IMR-90 (cell line): ENCODE data around the gene RNF2. TPM values are rescaled to one million over a fixed set of nuclear protein-coding genes. Genes with fewer than 3 reads are reported as not detected.

Experiments used
- ATAC-seq: fragments of 200-7000 bp; cut with Tn5 transposase; 2 replicates; pipeline ENCODE4 v1.9.1; 2020; ENCODE audit warnings: low read depth, mild to moderate bottlenecking, moderate library complexity
- BruUV-seq: library from RNA; stranded (reverse); fragments of 400-500 nt; replicated peaks from 2 replicates; lab custom pipeline; 2021; lab: Mats Ljungman, UMichigan
- CTCF ChIA-PET: fragments of 300-600 bp; formaldehyde crosslinking; extraction: SDS; loops from one replicate; lab custom pipeline; 2021; ENCODE audit warnings: antibody characterized with exemption; lab: Yijun Ruan, JAX
- POLR2A ChIA-PET: fragments of 300-600 bp; sonication (Branson Sonifier 250); formaldehyde crosslinking; loops from one replicate; lab custom pipeline; 2022; ENCODE audit warnings: antibody characterized with exemption; ENCODE audit not compliant: unreplicated experiment; lab: Charles Lee
- DNase-seq: peaks from one replicate; pipeline ENCODE4 v3.0.0; 2013
- H2AFZ ChIP-seq: replicated peaks from 2 replicates; pipeline ENCODE3; 2013; ENCODE audit warnings: low read length, mild to moderate bottlenecking; ENCODE audit not compliant: poor library complexity
- H2AK5ac ChIP-seq: 2 replicates; pipeline ENCODE4 v1.6.1; 2013; ENCODE audit warnings: low read depth, low read length, inconsistent platforms
- H2AK9ac ChIP-seq: replicated peaks from 2 replicates; pipeline ENCODE3; 2013; ENCODE audit warnings: mild to moderate bottlenecking, low read depth, low read length, moderate library complexity; ENCODE audit not compliant: poor library complexity
- H2BK120ac ChIP-seq: 2 replicates; pipeline ENCODE4 v1.6.1; 2013; ENCODE audit warnings: low read depth, low read length, inconsistent platforms
- H2BK15ac ChIP-seq: 3 replicates; pipeline ENCODE4 v1.6.1; 2013; ENCODE audit warnings: low read depth, low read length, inconsistent platforms
- H2BK20ac ChIP-seq: 2 replicates; pipeline ENCODE4 v1.6.1; 2013; ENCODE audit warnings: low read depth, mild to moderate bottlenecking, inconsistent platforms, low read length, moderate library complexity
- H2BK5ac ChIP-seq: 2 replicates; pipeline ENCODE4 v1.6.1; 2013; ENCODE audit warnings: mild to moderate bottlenecking, low read depth, low read length, inconsistent platforms; ENCODE audit not compliant: poor library complexity, severe bottlenecking
- H3K14ac ChIP-seq: replicated peaks from 2 replicates; pipeline ENCODE4 v1.6.1; 2013; ENCODE audit warnings: low read depth, low read length, inconsistent platforms
- H3K18ac ChIP-seq: 2 replicates; pipeline ENCODE4 v1.6.1; 2013; ENCODE audit warnings: low read depth, low read length, control low read depth
- H3K23ac ChIP-seq: 2 replicates; pipeline ENCODE4 v1.6.1; 2013; ENCODE audit warnings: low read depth, low read length, inconsistent platforms
- H3K27ac ChIP-seq: 2 replicates; pipeline ENCODE4 v1.5.1; 2013; ENCODE audit warnings: mild to moderate bottlenecking, control low read depth, low read length; ENCODE audit not compliant: insufficient read depth
- H3K27me3 ChIP-seq: 2 replicates; pipeline ENCODE4 v1.6.1; 2013; ENCODE audit warnings: low read length; ENCODE audit not compliant: control insufficient read depth, insufficient read depth
- H3K36me3 ChIP-seq: 2 replicates; pipeline ENCODE4 v1.6.1; 2013; ENCODE audit warnings: low read length, mixed read lengths; ENCODE audit not compliant: control insufficient read depth, insufficient read depth
- H3K4ac ChIP-seq: 2 replicates; pipeline ENCODE4 v1.6.1; 2013; ENCODE audit warnings: low read depth, low read length, inconsistent platforms
- H3K4me1 ChIP-seq: 2 replicates; pipeline ENCODE4 v1.6.1; 2013; ENCODE audit warnings: low read length, mixed read lengths; ENCODE audit not compliant: control insufficient read depth, insufficient read depth
- H3K4me2 ChIP-seq: 2 replicates; pipeline ENCODE4 v1.6.1; 2013; ENCODE audit warnings: low read depth, mild to moderate bottlenecking, control low read depth, low read length, moderate library complexity
- H3K4me3 ChIP-seq: 2 replicates; pipeline ENCODE4 v1.5.1; 2013; ENCODE audit warnings: low read depth, mild to moderate bottlenecking, control low read depth, low read length, moderate library complexity; ENCODE audit not compliant: insufficient read depth
- H3K56ac ChIP-seq: 2 replicates; pipeline ENCODE4 v1.6.1; 2013; ENCODE audit warnings: low read length, inconsistent platforms; ENCODE audit not compliant: insufficient read depth; ENCODE audit errors: extremely low read depth
- H3K79me1 ChIP-seq, 2 experiments: 2 replicates each; pipeline ENCODE4 v1.6.1; 2013; ENCODE audit warnings: low read length in 2 of 2, inconsistent platforms in 1 of 2, low read depth in 1 of 2
- H3K9ac ChIP-seq: 2 replicates; pipeline ENCODE4 v1.6.1; 2013; ENCODE audit warnings: low read depth, low read length, control low read depth
- H3K9me1 ChIP-seq: 2 replicates; pipeline ENCODE4 v1.6.1; 2013; ENCODE audit warnings: low read length, inconsistent platforms; ENCODE audit not compliant: insufficient read depth
- H3K9me3 ChIP-seq: 2 replicates; pipeline ENCODE4 v1.6.1; 2013; ENCODE audit warnings: low read length; ENCODE audit not compliant: control insufficient read depth, insufficient read depth
- H4K20me1 ChIP-seq: 2 replicates; pipeline ENCODE4 v1.6.1; 2013; ENCODE audit warnings: low read length, inconsistent platforms; ENCODE audit not compliant: insufficient read depth
- H4K5ac ChIP-seq: 2 replicates; pipeline ENCODE4 v1.6.1; 2013; ENCODE audit warnings: mild to moderate bottlenecking, low read depth, low read length, control low read depth
- H4K8ac ChIP-seq, 2 experiments: 2 replicates each; pipeline ENCODE4 v1.6.1; 2013; ENCODE audit warnings: low read depth in 2 of 2, low read length in 2 of 2, control low read depth in 1 of 2, inconsistent platforms in 1 of 2
- H4K91ac ChIP-seq: 2 replicates; pipeline ENCODE4 v1.6.1; 2013; ENCODE audit warnings: low read depth, low read length, inconsistent platforms; ENCODE audit not compliant: insufficient read depth
- CEBPB ChIP-seq: IDR thresholded peaks from 2 replicates; pipeline ENCODE4 v1.6.1; 2012; ENCODE audit warnings: low read depth, low read length, improper control_type of control experiment
- FOS ChIP-seq: fragments of 150-350 bp; IDR thresholded peaks from 2 replicates; pipeline ENCODE4 v1.6.1; 2016; ENCODE audit warnings: low read depth, low read length
- MAFK ChIP-seq: IDR thresholded peaks from 2 replicates; pipeline ENCODE4 v1.6.1; 2012; ENCODE audit warnings: low read depth, low read length, improper control_type of control experiment
- MAZ ChIP-seq: IDR thresholded peaks from 2 replicates; pipeline ENCODE4 v1.6.1; 2012; ENCODE audit warnings: low read depth, mild to moderate bottlenecking, low read length, improper control_type of control experiment, moderate library complexity, borderline replicate concordance
- MXI1 ChIP-seq: IDR thresholded peaks from 2 replicates; pipeline ENCODE4 v1.6.1; 2012; ENCODE audit warnings: low read depth, mild to moderate bottlenecking, low read length, moderate library complexity, borderline replicate concordance
- NFE2L2 ChIP-seq: fragments of 150-350 bp; IDR thresholded peaks from 2 replicates; pipeline ENCODE4 v1.6.1; 2016; ENCODE audit warnings: low read depth, mild to moderate bottlenecking, low read length
- RCOR1 ChIP-seq: IDR thresholded peaks from 2 replicates; pipeline ENCODE4 v1.6.1; 2012; ENCODE audit warnings: mild to moderate bottlenecking, low read length, improper control_type of control experiment; ENCODE audit not compliant: insufficient replicate concordance
- RFX5 ChIP-seq: IDR thresholded peaks from 2 replicates; pipeline ENCODE4 v1.8.0; 2012; ENCODE audit warnings: low read depth, mild to moderate bottlenecking, low read length, moderate library complexity
- SMC3 ChIP-seq: fragments of 150-350 bp; IDR thresholded peaks from 2 replicates; pipeline ENCODE4 v1.6.1; 2016; ENCODE audit warnings: low read depth, mild to moderate bottlenecking, antibody characterized with exemption, low read length, moderate library complexity
- USF2 ChIP-seq: fragments of 150-350 bp; IDR thresholded peaks from 2 replicates; pipeline ENCODE4 v1.6.1; 2017; ENCODE audit warnings: mild to moderate bottlenecking, antibody characterized with exemption, low read length, low read depth
- WGBS, 2 experiments: methylation state at CpG; one replicate each; pipeline versions ENCODE4 v1.1.5 to v1.1.7; 2013; ENCODE audit warnings: missing lambda C conversion rate in 2 of 2; ENCODE audit not compliant: insufficient read length in 1 of 2; ENCODE audit errors: extremely low coverage in 2 of 2; 5-methylcytosine and 5-hydroxymethylcytosine counted together
- dilution Hi-C: fragments of 300-500 bp; cut with HindIII; formaldehyde crosslinking; loops from one replicate; pipeline ENCODE4 v1.14.3; 2018; ENCODE audit warnings: low sequenced_read_pairs; ENCODE audit not compliant: unreplicated experiment
- in situ Hi-C: fragments of 300-500 bp; cut with MboI; formaldehyde crosslinking; loops from 3 replicates; pipeline ENCODE4 v1.14.3; 2019; ENCODE audit warnings: low sequenced_read_pairs, inconsistent platforms, mixed read lengths
- intact Hi-C: fragments of 100-400 bp; cut with micrococcal nuclease; formaldehyde crosslinking; loops from 2 replicates; pipeline ENCODE4 v1.10.0; 2022
- polyA plus RNA-seq, 3 experiments: library from polyadenylated mRNA; depleted of rRNA; stranded (reverse); fragments of >200 nt; gene quantifications; 2 replicates each; pipeline ENCODE4 v1.2.3, GENCODE V29; 2012; ENCODE audit warnings: low replicate concordance in 1 of 3
- total RNA-seq: library from RNA; depleted of rRNA; stranded (reverse); fragments of >200 nt; gene quantifications from 2 replicates; pipeline ENCODE4 v1.2.3, GENCODE V29; 2012
- TF ChIP-seq, protein P1 (sequence below): fragments of 150-350 bp; IDR thresholded peaks from 2 replicates; pipeline ENCODE4 v1.6.1; 2016; ENCODE audit warnings: low read depth, mild to moderate bottlenecking, low read length, moderate library complexity, borderline replicate concordance

Gene RNF2
- total and polyA plus RNA-seq, 2 of the 4 experiments (the other 2 are of a cell fraction) = 22.6 to 48.8 TPM

- no peak overlapping the region for H3K14ac ChIP-seq
- intact Hi-C loops = no loop called here
- H2BK15ac ChIP-seq = no peak overlapping the region
- H3K27ac ChIP-seq = no peak overlapping the region
- no peaks in the 10 kb centered on the region for H3K9me1 ChIP-seq
- H2BK120ac ChIP-seq = no peak overlapping the region
- TF ChIP-seq, protein P1, sequence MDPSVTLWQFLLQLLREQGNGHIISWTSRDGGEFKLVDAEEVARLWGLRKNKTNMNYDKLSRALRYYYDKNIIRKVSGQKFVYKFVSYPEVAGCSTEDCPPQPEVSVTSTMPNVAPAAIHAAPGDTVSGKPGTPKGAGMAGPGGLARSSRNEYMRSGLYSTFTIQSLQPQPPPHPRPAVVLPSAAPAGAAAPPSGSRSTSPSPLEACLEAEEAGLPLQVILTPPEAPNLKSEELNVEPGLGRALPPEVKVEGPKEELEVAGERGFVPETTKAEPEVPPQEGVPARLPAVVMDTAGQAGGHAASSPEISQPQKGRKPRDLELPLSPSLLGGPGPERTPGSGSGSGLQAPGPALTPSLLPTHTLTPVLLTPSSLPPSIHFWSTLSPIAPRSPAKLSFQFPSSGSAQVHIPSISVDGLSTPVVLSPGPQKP = no peak
- TF ChIP-seq FOS = no peak
- TF ChIP-seq MAFK = no peak
- TF ChIP-seq SMC3 = no peak
- no peak for TF ChIP-seq CEBPB
- TF ChIP-seq RCOR1 = no peak
- TF ChIP-seq RFX5 = no peak
- TF ChIP-seq USF2 = no peak
- TF ChIP-seq NFE2L2 = no peak
- no peak for TF ChIP-seq MAZ
- no peak for TF ChIP-seq MXI1
- no TSS peak for BruUV-seq
- no peak for DNase-seq
- no CpG with 5 or more reads among the region's 2 CpGs for WGBS, 2 experiments
- H3K18ac ChIP-seq = no peak overlapping the region
- no peak overlapping the region for H2AK5ac ChIP-seq
- H4K20me1 ChIP-seq = no peaks in the 10 kb centered on the region
- POLR2A ChIA-PET = no interaction called here
- no peak overlapping the region for H3K23ac ChIP-seq
- H3K56ac ChIP-seq = no peak overlapping the region
- H3K9ac ChIP-seq = no peak overlapping the region
- in situ Hi-C loops = no loop called here
- H3K4me1 ChIP-seq = no peaks in the 10 kb centered on the region
- no peak overlapping the region for H3K4me2 ChIP-seq
- no peak overlapping the region for H4K8ac ChIP-seq
- dilution Hi-C loops = no loop called here
- H3K79me1 ChIP-seq = no peaks in the 10 kb centered on the region; a peak in 1 of 4 replicates
- H3K36me3 ChIP-seq = peaks cover 1% of the 10 kb centered on the region; the same call in 1 of the 2 replicates
- H2BK5ac ChIP-seq = no peak overlapping the region
- H3K27me3 ChIP-seq = no peaks in the 10 kb centered on the region
- H2AK9ac ChIP-seq = no peak overlapping the region
- peak overlapping the region; percentile 18 for H2AFZ ChIP-seq
- CTCF ChIA-PET = no interaction called here
- H3K4ac ChIP-seq = no peak overlapping the region
- no peak for ATAC-seq
- no peak overlapping the region for H3K4me3 ChIP-seq
- no peak overlapping the region for H2BK20ac ChIP-seq
- H4K91ac ChIP-seq = no peak overlapping the region
- no peak overlapping the region for H4K5ac ChIP-seq
- H3K9me3 ChIP-seq = peaks cover 10% of the 10 kb centered on the region
These were observed 67.0 kb downstream of the RNF2 start for GRCh38 chr1:185112356-185112755.
